RCC 7860 (cell line): ENCODE results near the gene PGAP1.

Experiments used
- DNase-seq: peaks from one replicate; pipeline ENCODE4 v3.0.0-alpha.2; 2015; ENCODE audit warnings: low spot score
- FAIRE-seq: peaks from 2 replicates; lab custom pipeline; 2012; peaks lifted over from hg19 to GRCh38; lab: Jason Lieb, UNC

The PGAP1 gene

DNA sequence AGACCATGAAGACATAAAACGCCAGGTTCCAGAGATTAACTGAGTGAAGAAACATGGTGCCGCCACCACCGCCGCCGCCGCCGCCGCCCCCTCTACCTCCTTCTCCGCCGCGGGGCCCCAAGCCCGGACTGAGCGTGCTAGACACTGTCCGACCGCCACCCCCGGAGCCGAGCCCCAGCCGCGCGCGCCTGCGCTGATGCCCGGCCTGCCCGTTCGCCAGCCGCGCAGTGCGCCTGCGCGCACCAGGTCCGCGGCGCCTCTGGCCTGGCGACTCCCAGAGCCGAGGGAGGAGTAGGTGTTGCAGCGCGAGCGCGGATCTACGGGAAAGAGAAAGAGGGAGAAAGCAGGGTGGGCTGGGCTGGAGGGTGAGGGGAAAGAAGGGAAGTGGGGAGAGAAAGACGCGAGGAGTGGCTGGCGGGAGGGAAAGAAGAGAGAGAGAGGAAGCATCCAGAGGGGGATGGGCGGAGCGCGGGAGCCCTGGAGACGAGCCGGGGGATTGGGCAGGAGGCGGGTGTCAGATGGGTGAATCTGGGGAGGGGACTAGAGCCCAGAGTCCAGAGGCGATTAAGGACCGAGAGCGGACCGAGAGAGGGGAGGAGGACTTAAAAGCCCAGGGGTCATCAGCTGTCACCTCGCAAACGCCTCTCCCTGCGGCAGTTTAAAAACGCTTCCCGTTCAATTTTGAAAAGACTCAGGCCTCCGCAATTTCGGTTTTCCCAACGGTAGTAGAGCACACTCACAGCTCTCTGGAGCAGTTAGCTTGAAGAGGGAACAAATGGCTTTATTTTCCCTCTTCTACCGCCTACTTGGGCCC lies at the start of gene PGAP1:
PGAP1 (minus strand) TSS at position 146 of the 814 bp plus-strand sequence; CDS start at position 55, 91 bp downstream.
- DNase-seq, result peak; percentile 78
- no peak for FAIRE-seq

GRCh38 chr2:196974970-196975369 lies 48.5 kb upstream of the PGAP1 start:
- DNase-seq, result no peak
- FAIRE-seq, result no peak

- DNase-seq (no peak), FAIRE-seq (no peak)
Measured at GRCh38 chr2:196971574-196972279, 45.2 kb upstream of the PGAP1 start.

DNA sequence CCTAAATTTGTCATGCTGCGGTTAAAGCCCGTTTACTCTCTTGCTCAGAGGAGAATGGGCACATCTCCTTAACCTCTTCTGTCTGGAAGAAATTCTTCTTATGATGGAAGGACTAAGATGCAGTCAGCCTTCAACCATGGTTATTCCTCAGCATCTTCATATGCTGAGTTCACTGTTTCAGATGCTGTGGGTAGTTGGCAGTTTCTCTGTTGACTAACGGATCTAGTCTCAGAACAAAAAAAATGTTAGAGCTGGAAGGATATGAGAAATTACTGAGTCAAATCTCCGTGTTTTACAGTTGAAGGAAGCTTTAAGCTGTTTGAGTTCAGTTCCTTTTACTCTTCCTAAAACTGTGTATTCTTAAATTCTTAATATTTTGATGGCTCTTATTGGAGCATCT lies 43.6 kb upstream of the PGAP1 start:
- DNase-seq (no peak), FAIRE-seq (no peak)

GRCh38 chr2:196968516-196968915 lies 42.0 kb upstream of the PGAP1 start:
- FAIRE-seq (no peak), DNase-seq (no peak)

DNA sequence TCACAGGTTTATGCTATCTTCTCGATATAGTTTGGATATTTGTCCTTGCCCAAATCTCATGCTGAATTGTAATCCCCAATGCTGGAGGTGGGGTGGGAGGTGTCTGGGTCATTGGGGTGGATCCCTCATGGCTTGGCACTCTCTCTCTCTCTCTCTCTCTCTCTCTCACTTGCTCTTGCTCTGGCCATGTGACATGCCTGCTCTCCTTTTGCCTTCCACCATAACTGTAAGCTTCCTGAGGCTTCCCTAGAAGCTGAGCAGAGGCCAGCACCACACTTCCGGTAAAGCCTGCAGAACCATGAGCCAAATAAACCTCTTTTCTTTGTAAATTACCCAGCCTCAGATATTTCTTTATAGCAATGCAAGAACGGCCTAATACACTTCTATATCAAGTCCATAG lies 41.3 kb upstream of the PGAP1 start:
- FAIRE-seq (no peak), DNase-seq (no peak)

- DNase-seq, result no peak
- FAIRE-seq, result no peak
Measured at GRCh38 chr2:196967116-196967515, 40.6 kb upstream of the PGAP1 start.

DNA sequence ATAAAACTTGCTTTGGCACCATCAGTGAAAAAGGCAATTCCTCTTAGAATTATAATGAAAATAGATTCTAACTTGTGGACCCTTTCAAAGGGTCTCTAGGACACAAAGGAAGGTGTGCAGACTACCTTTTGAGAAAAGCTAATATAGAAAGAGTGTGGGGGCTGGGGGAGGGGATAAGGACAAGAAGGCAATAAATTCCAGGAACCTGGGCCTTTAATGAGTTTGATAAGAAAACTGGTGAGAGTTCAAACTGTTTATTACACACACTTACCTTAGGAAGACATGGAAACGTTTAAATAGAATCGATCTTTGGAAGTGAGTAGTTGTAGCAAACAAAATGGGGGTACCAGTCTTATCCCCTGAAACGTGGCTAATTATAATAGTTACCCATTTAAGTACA lies 39.6 kb upstream of the PGAP1 start:
- DNase-seq (no peak), FAIRE-seq (no peak)

GRCh38 chr2:196965651-196966050 lies 39.1 kb upstream of the PGAP1 start:
- no peak for FAIRE-seq
- DNase-seq, result no peak

GRCh38 chr2:196963961-196964360 lies 37.5 kb upstream of the PGAP1 start:
- DNase-seq (no peak), FAIRE-seq (no peak)

DNA sequence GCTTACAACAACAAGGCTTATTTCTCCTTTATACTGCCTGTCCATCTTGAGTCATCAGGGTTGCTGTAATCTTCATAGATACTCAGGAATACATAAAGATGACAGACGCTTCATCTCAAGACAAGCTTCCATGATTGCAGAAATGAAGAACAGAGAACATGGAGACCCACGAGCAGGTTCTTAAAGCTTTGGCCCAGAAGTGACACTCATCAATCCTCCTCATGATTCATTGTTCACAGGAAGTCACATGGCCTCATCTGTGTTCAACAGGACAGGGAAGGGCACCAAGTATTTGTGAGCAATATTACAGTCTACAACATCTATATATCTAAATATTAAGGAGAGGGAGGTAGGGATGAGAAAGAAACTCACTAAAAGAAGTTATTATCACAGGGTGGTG lies 36.5 kb upstream of the PGAP1 start:
- DNase-seq, result no peak
- no peak for FAIRE-seq

GRCh38 chr2:196962325-196962724 lies 35.8 kb upstream of the PGAP1 start:
- FAIRE-seq, result no peak

GRCh38 chr2:196961889-196962288 lies 35.4 kb upstream of the PGAP1 start:
- FAIRE-seq (no peak), DNase-seq (no peak)

More at GRCh38 chr2:196962325-196962724, 35.8 kb upstream of the PGAP1 start:
- DNase-seq, result no peak

DNA sequence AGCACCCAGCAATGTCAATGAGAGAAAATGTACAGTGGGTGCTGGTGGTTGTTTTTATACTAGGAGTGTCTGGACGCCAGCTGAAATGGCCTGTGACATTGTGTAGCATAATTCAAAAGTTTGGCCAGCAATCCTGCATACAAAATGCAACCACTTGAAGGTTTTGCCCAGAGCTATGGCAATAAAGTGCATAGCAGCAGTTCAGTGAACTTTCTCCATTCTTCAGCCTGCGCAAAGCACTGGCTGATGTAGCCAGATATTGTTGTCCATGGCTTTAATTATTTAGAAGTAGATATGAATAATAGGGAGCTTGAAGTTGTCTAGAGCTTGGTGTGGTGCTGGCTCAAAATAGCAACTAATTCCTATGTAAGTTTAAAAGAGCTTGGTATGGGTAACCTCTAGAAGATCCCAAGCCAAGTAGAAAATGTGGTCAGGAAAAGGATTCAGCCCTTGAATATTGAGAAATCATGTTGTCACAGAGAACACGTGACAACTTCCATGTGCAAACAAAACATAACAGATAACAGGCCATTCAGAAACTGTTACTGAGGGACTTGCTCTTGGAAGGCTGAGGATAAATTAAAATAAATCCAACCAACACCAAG lies 33.3 kb upstream of the PGAP1 start:
- DNase-seq, result no peak

GRCh38 chr2:196959281-196959680 lies 32.8 kb upstream of the PGAP1 start:
- FAIRE-seq, result no peak
- DNase-seq, result no peak

More for the DNA sequence above, 33.3 kb upstream of the PGAP1 start:
- no peak for FAIRE-seq

DNA sequence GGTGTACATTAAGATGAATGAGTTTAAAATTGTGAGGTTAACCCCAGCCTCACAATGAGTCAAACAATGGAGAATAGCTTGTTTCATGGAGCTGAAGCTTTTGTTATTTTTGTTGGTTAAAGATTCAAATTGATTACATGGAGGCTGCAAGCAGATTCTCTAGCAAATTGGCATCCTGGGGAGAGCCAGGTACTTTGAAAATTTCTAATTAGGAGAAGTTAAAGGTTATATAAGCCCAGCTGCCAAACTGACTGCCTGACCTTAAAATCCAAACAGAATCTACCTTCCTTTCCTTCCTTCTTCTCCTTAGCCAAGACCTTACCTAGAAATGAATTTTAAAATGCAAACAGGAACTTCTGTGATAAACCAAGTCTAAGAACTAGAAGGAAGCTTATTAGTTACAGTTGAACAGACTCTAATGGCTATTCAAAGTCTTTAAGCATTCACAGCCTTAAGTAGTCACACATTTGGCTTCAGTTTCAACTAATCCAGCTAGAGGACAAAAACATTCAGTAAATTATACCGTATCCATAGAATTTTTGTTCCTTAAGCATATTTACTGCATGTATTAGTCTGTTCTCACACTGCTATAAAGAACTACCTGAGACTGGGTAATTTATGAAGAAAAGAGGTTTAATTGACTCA lies 31.5 kb upstream of the PGAP1 start:
- FAIRE-seq, result no peak

DNA sequence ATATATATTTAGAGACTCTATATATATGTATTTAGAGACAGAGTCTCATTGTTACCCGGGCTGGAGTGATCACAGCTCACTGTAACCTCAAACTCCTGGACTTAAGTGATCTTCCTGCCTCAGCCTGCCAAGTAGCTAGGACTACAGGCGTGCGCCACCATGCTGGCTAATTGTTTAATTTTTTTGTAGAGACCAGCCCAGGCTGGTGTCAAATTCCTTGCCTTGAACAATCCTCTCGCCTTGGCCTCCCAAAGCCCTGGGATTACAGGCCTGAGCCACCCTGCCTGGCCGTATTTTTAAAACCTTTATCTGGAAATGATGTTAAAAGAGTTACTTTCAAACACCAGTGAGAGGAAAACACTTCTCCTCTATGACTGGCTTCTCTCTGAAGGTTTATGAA lies 30.9 kb upstream of the PGAP1 start:
- FAIRE-seq (no peak), DNase-seq (no peak)

More for the DNA sequence above, 31.5 kb upstream of the PGAP1 start:
- DNase-seq, result no peak

- no peak for FAIRE-seq
- no peak for DNase-seq
Measured at GRCh38 chr2:196956069-196956468, 29.6 kb upstream of the PGAP1 start.

DNA sequence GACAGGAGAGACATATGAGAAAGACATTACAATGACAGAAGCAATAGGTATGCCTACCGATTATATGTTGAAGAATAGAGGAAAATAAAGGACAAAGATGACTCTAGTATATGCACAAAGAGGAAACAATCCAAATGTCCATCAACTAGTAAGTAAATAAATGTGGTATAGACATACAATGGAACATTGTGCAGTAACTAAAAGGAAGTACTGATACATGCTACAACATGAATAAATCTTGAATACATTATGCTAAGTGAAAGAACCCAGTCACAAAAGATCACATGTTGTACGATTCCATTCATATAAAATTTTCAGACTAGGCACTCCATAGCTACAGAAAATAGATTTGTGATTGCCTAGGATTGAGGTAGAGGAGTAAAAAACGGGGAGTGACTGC lies 28.5 kb upstream of the PGAP1 start:
- no peak for FAIRE-seq
- DNase-seq, result no peak

DNA sequence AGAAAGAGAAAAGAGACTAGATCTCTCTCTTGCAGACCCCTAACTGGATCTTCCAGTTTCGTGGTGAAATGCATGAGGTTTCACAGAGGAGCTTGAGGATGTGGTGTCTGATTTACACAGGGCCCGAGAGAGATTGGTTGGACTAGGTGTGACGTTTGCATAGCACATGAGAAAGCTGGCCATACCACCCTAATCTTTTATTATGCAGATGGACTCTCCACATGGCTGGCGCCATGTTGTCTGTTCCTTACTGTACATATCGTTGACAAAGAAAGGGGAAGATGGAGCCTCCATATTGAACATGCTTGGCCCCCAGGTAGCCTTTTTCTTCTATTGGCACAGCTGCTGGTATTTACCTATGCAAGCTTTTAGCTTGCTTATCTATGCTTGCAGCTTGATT lies 27.5 kb upstream of the PGAP1 start:
- FAIRE-seq (no peak), DNase-seq (no peak)

GRCh38 chr2:196952936-196953335 lies 26.4 kb upstream of the PGAP1 start:
- no peak for DNase-seq
- FAIRE-seq, result no peak
